ENCODE data around the gene EHBP1L1. TPM values are rescaled to one million over a fixed set of nuclear protein-coding genes. Genes with fewer than 3 reads are reported as not detected.

EHBP1L1 gene
- total and polyA plus RNA-seq, 4 experiments from 2014 or later, result 8.9 to 154 (median 87.9) TPM

DNA sequence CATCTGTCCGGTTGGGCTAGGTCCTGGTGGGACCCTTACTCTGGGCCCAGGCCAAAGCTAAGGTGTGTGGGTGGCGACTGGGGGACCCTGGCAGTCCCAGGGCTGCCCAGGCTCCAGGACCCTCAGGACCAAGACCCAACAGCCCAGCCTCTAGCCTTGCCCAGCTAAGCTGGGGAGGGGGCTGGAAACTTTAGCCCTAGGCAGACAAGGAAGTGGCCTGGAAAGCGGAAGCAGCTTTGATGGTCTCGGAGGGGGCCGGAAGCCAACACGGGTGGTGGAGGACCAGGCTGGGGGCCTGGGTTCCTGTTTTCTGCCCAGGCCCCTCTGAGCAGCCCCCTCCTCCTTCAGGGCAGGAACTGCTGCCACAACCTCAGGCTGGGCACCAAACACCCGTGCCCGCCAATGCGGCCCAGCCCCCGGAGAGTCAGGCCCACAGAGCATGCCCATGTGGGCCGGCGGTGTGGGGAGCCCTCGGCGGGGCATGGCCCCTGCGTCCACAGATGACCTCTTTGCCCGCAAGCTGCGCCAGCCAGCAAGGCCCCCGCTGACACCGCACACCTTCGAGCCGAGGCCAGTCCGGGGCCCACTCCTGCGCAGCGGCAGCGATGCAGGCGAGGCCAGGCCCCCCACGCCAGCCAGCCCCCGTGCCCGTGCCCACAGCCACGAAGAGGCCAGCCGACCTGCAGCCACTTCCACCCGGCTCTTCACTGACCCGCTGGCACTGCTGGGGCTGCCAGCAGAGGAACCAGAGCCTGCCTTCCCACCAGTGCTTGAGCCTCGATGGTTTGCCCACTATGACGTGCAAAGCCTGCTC lies 64.8 kb downstream of the EHBP1L1 start:
- Mint-ChIP-seq H3K4me1 (peaks cover 29 to 70% (median 45%) of the 10 kb centered on the region in 4 donors), H3K27me3 (no peaks in the 10 kb centered on the region), H3K36me3 (peaks cover 23 to 54% of the 10 kb centered on the region in 2 donors), H3K27ac (peak overlapping the region; percentile 97 to 100 (median 99)), H3K4me3 (peak overlapping the region; percentile 90 to 98 (median 96)), H3K9me3 (peaks cover 0 to 2% (median 0%) of the 10 kb centered on the region in 8 donors)
- Histone ChIP-seq H3K27me3 (ENCODE audit: insufficient read depth, low read length) (no peaks in the 10 kb centered on the region), H3K4me3 (ENCODE audit: low read length in 2 of 2) (peak overlapping the region; percentile 72 to 86), H3K9me3 (ENCODE audit: control insufficient read depth in 1 of 2, low read length in 2 of 2) (no peaks in the 10 kb centered on the region), H3K4me1 (ENCODE audit: insufficient read depth, low read length) (peaks cover 72% of the 10 kb centered on the region), H3K36me3 (ENCODE audit: insufficient read depth, low read length) (peaks cover 44% of the 10 kb centered on the region), H3K27ac (ENCODE audit: low read depth, low read length) (peak overlapping the region; percentile 94)
- intact Hi-C loops (cut with micrococcal nuclease), result no loop called here
- DNase-seq, result peak in 4 of 5 donors; percentile 40 to 68 (median 44)
- CTCF ChIA-PET (ENCODE audit: partially characterized antibody), result interaction anchor here (1.2 to 1.8 kb wide), 3 partner anchors 10 to 52 kb away, joined by 3 to 5 read pairs (median 4); no protein-coding TSS in a partner anchor
- POLR2A ChIA-PET (ENCODE audit: partially characterized antibody), result interaction anchor here (0.9 to 12.0 kb wide), 18 partner anchors 10 to 278 kb away, joined by 3 to 359 read pairs (median 6); partner anchors contain the start of genes C11orf68, CFL1, DRAP1 and FAM89B

DNA sequence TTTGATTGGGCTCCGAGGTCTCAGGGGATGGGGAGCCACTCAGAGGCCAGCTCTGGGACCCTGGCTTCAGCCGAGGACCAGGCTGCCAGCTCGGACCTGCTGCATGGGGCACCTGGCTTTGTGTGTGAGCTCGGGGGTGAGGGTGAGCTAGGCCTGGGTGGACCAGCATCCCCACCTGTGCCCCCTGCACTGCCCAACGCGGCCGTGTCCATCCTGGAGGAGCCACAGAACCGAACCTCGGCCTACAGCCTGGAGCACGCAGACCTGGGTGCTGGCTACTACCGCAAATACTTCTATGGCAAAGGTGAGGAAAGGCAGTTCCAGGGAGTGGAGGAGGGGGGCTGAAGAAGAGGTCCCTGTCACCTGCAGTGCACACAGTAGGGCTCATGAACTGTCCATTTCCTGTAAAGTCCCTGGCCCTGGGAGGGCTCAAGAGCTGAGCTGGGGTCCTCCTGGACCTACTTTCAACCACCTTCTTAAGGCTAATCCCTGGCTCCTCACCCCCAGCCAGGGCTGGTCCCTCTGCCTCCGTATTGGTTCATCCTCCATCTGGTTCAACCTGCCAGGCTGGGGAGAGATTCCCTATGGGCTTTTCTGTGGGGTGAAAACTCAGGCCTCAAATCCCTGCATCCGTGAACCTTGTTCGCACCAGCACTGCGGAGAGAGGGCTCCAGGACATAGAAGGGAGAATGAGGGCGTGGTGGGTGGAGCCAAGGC lies 65.6 kb downstream of the EHBP1L1 start:
- Mint-ChIP-seq H3K27ac (peak overlapping the region; percentile 85 to 97 (median 90)), H3K36me3 (peaks cover 23 to 59% of the 10 kb centered on the region in 2 donors), H3K4me3 (peak overlapping the region; percentile 70 to 82 (median 76)), H3K4me1 (peaks cover 29 to 71% (median 45%) of the 10 kb centered on the region in 4 donors), H3K9me3 (peaks cover 0 to 2% (median 0%) of the 10 kb centered on the region in 8 donors), H3K27me3 (no peaks in the 10 kb centered on the region)
- Histone ChIP-seq H3K36me3 (ENCODE audit: insufficient read depth, low read length) (peaks cover 45% of the 10 kb centered on the region), H3K9me3 (ENCODE audit: control insufficient read depth in 1 of 2, low read length in 2 of 2) (no peaks in the 10 kb centered on the region), H3K4me3 (ENCODE audit: low read length in 2 of 2) (peak overlapping the region; percentile 47 to 72), H3K27me3 (ENCODE audit: insufficient read depth, low read length) (no peaks in the 10 kb centered on the region), H3K4me1 (ENCODE audit: insufficient read depth, low read length) (peaks cover 72% of the 10 kb centered on the region), H3K27ac (ENCODE audit: low read depth, low read length) (peak overlapping the region; percentile 94)
- ChIA-PET CTCF (ENCODE audit: partially characterized antibody) (interaction anchor here (1.2 kb wide), 1 partner anchor 9 kb away, joined by 4 read pairs; no protein-coding TSS in a partner anchor), POLR2A (ENCODE audit: partially characterized antibody) (interaction anchor here (0.7 to 12.0 kb wide), 10 partner anchors 13 to 862 kb away, joined by 3 to 359 read pairs (median 18); partner anchors contain the start of genes CFL1, FAM89B, MAP3K11 and MUS81)
- intact Hi-C loops (cut with micrococcal nuclease), result no loop called here
- DNase-seq, result no peak

Small RNAs within 50 kb of the gene (microRNA-seq; reads per million reads assigned to microRNA genes)
- not detected for gene MIR4690 (ENCODE audit: borderline microRNAs expressed, borderline number of aligned reads, borderline replicate concordance)

Other genes starting within 250 kb of the EHBP1L1 start
- gene DPF2, start 242.2 kb upstream of the EHBP1L1 start, total RNA-seq, result 100 to 1,000 TPM; 101 to 102 TPM
- 10 to 100 TPM; 65.1 to 67.8 TPM for gene DPF2, start 242.2 kb upstream of the EHBP1L1 start, polyA plus RNA-seq
- gene TIGD3, start 221.3 kb upstream of the EHBP1L1 start, total RNA-seq, result 1 to 10 TPM in 1 of 2 experiments, under 1 TPM in 1; 0.96 to 1.1 TPM
- gene TIGD3, start 221.3 kb upstream of the EHBP1L1 start, polyA plus RNA-seq, result under 1 TPM in 1 of 2 donors, not detected in 1; 0.26 TPM
- gene SLC25A45, start 193.4 kb upstream of the EHBP1L1 start, total RNA-seq, result 10 to 100 TPM; 17.0 to 24.2 TPM
- 10 to 100 TPM in 1 of 2 donors, 1 to 10 TPM in 1; 7.2 to 15.0 TPM for gene SLC25A45, start 193.4 kb upstream of the EHBP1L1 start, polyA plus RNA-seq
- gene FRMD8, start 189.4 kb upstream of the EHBP1L1 start, total RNA-seq, result 10 to 100 TPM; 69.1 to 71.2 TPM
- 10 to 100 TPM; 44.1 to 55.6 TPM for gene FRMD8, start 189.4 kb upstream of the EHBP1L1 start, polyA plus RNA-seq
- 100 to 1,000 TPM; 685 to 687 TPM for gene NEAT1, start 153.3 kb upstream of the EHBP1L1 start, total RNA-seq
- gene NEAT1, start 153.3 kb upstream of the EHBP1L1 start, polyA plus RNA-seq, result 1 to 10 TPM; 2.3 to 4.0 TPM
- over 10,000 TPM; 29,058 to 29,932 TPM for gene MALAT1, start 77.0 kb upstream of the EHBP1L1 start, total RNA-seq
- 1,000 to 10,000 TPM; 2,969 to 3,488 TPM for gene MALAT1, start 77.0 kb upstream of the EHBP1L1 start, polyA plus RNA-seq
- 10 to 100 TPM; 72.5 to 81.3 TPM for gene SCYL1, start 51.0 kb upstream of the EHBP1L1 start, total RNA-seq
- 10 to 100 TPM; 22.9 to 40.8 TPM for gene SCYL1, start 51.0 kb upstream of the EHBP1L1 start, polyA plus RNA-seq
- 100 to 1,000 TPM; 201 to 211 TPM for gene LTBP3, start 17.7 kb upstream of the EHBP1L1 start, total RNA-seq
- gene LTBP3, start 17.7 kb upstream of the EHBP1L1 start, polyA plus RNA-seq, result 10 to 100 TPM in 1 of 2 donors, 1 to 10 TPM in 1; 9.0 to 23.6 TPM
- gene ZNRD2, start 5.6 kb upstream of the EHBP1L1 start, total RNA-seq, result 10 to 100 TPM; 24.6 to 27.5 TPM
- gene ZNRD2, start 5.6 kb upstream of the EHBP1L1 start, polyA plus RNA-seq, result 10 to 100 TPM; 70.1 to 74.9 TPM
- 10 to 100 TPM; 68.9 to 71.4 TPM for gene FAM89B, start 3.5 kb upstream of the EHBP1L1 start, total RNA-seq
- 100 to 1,000 TPM; 130 to 164 TPM for gene FAM89B, start 3.5 kb upstream of the EHBP1L1 start, polyA plus RNA-seq
- 1 to 10 TPM; 1.6 to 2.7 TPM for gene KCNK7, start 19.7 kb downstream of the EHBP1L1 start, total RNA-seq
- gene KCNK7, start 19.7 kb downstream of the EHBP1L1 start, polyA plus RNA-seq, result 1 to 10 TPM in 1 of 2 donors, not detected in 1; 1.2 TPM
- gene MAP3K11, start 38.2 kb downstream of the EHBP1L1 start, total RNA-seq, result 10 to 100 TPM; 92.0 to 93.6 TPM
- 10 to 100 TPM in 1 of 2 donors, 1 to 10 TPM in 1; 6.3 to 24.1 TPM for gene MAP3K11, start 38.2 kb downstream of the EHBP1L1 start, polyA plus RNA-seq
- 10 to 100 TPM; 63.3 to 66.3 TPM for gene PCNX3, start 39.7 kb downstream of the EHBP1L1 start, total RNA-seq
- gene PCNX3, start 39.7 kb downstream of the EHBP1L1 start, polyA plus RNA-seq, result 1 to 10 TPM in 1 of 2 donors, under 1 TPM in 1; 0.41 to 6.3 TPM
- 100 to 1,000 TPM; 150 to 169 TPM for gene SIPA1, start 62.0 kb downstream of the EHBP1L1 start, total RNA-seq
- 100 to 1,000 TPM in 1 of 2 donors, 10 to 100 TPM in 1; 50.1 to 204 TPM for gene SIPA1, start 62.0 kb downstream of the EHBP1L1 start, polyA plus RNA-seq
- 100 to 1,000 TPM; 170 to 173 TPM for gene RELA, start 86.9 kb downstream of the EHBP1L1 start, total RNA-seq
- 10 to 100 TPM; 36.5 to 74.7 TPM for gene RELA, start 86.9 kb downstream of the EHBP1L1 start, polyA plus RNA-seq
- 100 to 1,000 TPM in 1 of 2 experiments, 10 to 100 TPM in 1; 93.5 to 106 TPM for gene KAT5, start 136.2 kb downstream of the EHBP1L1 start, total RNA-seq
- 10 to 100 TPM; 45.4 to 61.5 TPM for gene KAT5, start 136.2 kb downstream of the EHBP1L1 start, polyA plus RNA-seq
- 10 to 100 TPM; 69.1 to 69.7 TPM for gene RNASEH2C, start 144.7 kb downstream of the EHBP1L1 start, total RNA-seq
- gene RNASEH2C, start 144.7 kb downstream of the EHBP1L1 start, polyA plus RNA-seq, result 10 to 100 TPM; 61.4 to 74.2 TPM
- 10 to 100 TPM; 25.6 to 26.9 TPM for gene AP5B1, start 204.9 kb downstream of the EHBP1L1 start, total RNA-seq
- 10 to 100 TPM in 1 of 2 donors, 1 to 10 TPM in 1; 5.2 to 13.7 TPM for gene AP5B1, start 204.9 kb downstream of the EHBP1L1 start, polyA plus RNA-seq
- gene OVOL1, start 211.0 kb downstream of the EHBP1L1 start, total RNA-seq, result not detected
- gene OVOL1, start 211.0 kb downstream of the EHBP1L1 start, polyA plus RNA-seq, result not detected

All from CD4-positive, alpha-beta memory T cell (primary cell).